Measurements from ENCODE around the gene ZNF593. TPM values are rescaled to one million over a fixed set of nuclear protein-coding genes. Genes with fewer than 3 reads are reported as not detected.

Gene ZNF593
- total RNA-seq: 28.1 TPM

GRCh38 chr1:26169669-26170471 is at the start of gene ZNF593:
Gene ZNF593, plus strand, starts transcription at chr1:26169908. Its CDS starts 76 bp downstream, at chr1:26169984.
- DNase-seq (ENCODE audit: low spot score): peak; percentile 91

GRCh38 chr1:26121854-26122773 is 47.6 kb upstream of the ZNF593 start:
- no peak for DNase-seq (ENCODE audit: low spot score)

GRCh38 chr1:26122988-26123973 is 46.4 kb upstream of the ZNF593 start:
- DNase-seq (ENCODE audit: low spot score): no peak

GRCh38 chr1:26124418-26125331 is 45.0 kb upstream of the ZNF593 start:
- DNase-seq (ENCODE audit: low spot score): no peak

- no peak for DNase-seq (ENCODE audit: low spot score)
These were observed 44.3 kb upstream of the ZNF593 start for GRCh38 chr1:26125382-26125781.

GRCh38 chr1:26125946-26126320 is 43.8 kb upstream of the ZNF593 start:
- no peak for DNase-seq (ENCODE audit: low spot score)

- peak; percentile 40 for DNase-seq (ENCODE audit: low spot score)
These were observed 43.2 kb upstream of the ZNF593 start for GRCh38 chr1:26126321-26127084.

- DNase-seq (ENCODE audit: low spot score): no peak
These were observed 42.2 kb upstream of the ZNF593 start for GRCh38 chr1:26127235-26128163.

GRCh38 chr1:26129778-26130177 is 39.9 kb upstream of the ZNF593 start:
- no peak for DNase-seq (ENCODE audit: low spot score)

GRCh38 chr1:26130695-26131094 is 39.0 kb upstream of the ZNF593 start:
- no peak for DNase-seq (ENCODE audit: low spot score)

GRCh38 chr1:26132128-26132833 is 37.4 kb upstream of the ZNF593 start:
- no peak for DNase-seq (ENCODE audit: low spot score)

GRCh38 chr1:26132834-26133167 is 36.9 kb upstream of the ZNF593 start:
- no peak for DNase-seq (ENCODE audit: low spot score)

GRCh38 chr1:26134466-26134865 is 35.2 kb upstream of the ZNF593 start:
- DNase-seq (ENCODE audit: low spot score): no peak

- DNase-seq (ENCODE audit: low spot score): no peak
These were observed 30.6 kb upstream of the ZNF593 start for GRCh38 chr1:26138974-26139558.

GRCh38 chr1:26142159-26142558 is 27.5 kb upstream of the ZNF593 start:
- no peak for DNase-seq (ENCODE audit: low spot score)

- peak; percentile 87 for DNase-seq (ENCODE audit: low spot score)
These were observed 24.4 kb upstream of the ZNF593 start for GRCh38 chr1:26145041-26145959.

- DNase-seq (ENCODE audit: low spot score): no peak
These were observed 23.8 kb upstream of the ZNF593 start for GRCh38 chr1:26145960-26146294.

Data from mucosa of gallbladder (tissue), 1 donor.